ENCODE results near the gene PRMT5.

PRMT5 gene

DNA sequence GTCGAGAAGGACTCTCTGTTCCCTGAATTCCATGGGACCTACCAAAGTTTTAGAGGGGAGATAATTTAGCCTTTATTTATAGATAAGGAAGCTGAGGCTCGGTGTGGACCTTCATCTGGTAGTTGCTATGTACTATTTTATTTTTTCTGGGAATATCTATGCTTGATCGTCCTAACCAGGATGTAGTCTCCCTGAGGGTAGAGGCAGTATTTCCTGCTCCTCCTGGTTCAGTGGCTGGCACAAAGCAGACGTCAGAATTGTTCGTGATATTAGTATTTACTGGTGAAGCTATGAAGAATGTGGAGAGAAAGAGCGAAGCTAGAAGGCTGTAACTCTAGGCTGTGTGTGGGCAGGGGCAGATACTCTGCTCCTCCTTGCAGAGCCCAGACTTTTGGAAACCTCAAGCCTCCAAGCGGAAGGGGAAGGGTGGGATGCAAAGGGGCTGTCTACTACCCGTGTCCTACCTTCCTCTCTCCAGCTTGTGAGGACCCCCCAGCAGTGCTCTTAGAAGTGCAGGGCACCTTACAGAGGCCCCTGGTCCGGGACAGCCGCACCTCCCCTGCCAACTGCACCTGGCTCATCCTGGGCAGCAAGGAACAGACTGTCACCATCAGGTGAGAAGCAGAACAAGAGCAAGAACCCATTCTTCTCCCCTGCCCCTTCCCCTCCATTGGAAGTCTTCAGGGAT is 56.2 kb downstream of the PRMT5 start:
- no peak for DNase-seq

DNA sequence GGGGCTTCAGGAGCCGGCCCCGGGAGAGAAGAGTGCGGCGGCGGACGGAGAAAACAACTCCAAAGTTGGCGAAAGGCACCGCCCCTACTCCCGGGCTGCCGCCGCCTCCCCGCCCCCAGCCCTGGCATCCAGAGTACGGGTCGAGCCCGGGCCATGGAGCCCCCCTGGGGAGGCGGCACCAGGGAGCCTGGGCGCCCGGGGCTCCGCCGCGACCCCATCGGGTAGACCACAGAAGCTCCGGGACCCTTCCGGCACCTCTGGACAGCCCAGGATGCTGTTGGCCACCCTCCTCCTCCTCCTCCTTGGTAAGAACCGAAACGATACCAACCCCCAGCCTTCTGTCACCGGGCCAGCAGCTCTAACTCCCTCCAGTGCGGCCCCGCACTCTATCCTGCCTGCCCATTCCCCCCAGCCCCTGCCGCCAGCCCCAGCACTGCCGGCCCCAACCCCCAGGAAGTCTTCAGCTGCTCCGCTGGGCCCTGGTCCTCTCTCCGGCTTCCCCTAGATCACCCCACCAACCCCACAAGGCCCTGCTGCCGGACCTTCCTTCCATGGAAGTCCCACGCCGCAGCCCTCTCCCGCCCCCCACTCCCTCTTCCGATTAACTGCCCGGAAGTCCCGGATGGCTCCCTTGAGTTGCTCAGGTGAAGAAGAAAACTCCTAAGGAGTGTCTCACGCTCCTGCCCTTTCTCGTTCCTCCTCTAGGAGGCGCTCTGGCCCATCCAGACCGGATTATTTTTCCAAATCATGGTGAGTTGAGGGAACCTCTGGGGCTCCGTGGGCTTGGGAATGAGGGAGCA is 56.9 kb downstream of the PRMT5 start:
- DNase-seq, result peak; percentile 74

DNA sequence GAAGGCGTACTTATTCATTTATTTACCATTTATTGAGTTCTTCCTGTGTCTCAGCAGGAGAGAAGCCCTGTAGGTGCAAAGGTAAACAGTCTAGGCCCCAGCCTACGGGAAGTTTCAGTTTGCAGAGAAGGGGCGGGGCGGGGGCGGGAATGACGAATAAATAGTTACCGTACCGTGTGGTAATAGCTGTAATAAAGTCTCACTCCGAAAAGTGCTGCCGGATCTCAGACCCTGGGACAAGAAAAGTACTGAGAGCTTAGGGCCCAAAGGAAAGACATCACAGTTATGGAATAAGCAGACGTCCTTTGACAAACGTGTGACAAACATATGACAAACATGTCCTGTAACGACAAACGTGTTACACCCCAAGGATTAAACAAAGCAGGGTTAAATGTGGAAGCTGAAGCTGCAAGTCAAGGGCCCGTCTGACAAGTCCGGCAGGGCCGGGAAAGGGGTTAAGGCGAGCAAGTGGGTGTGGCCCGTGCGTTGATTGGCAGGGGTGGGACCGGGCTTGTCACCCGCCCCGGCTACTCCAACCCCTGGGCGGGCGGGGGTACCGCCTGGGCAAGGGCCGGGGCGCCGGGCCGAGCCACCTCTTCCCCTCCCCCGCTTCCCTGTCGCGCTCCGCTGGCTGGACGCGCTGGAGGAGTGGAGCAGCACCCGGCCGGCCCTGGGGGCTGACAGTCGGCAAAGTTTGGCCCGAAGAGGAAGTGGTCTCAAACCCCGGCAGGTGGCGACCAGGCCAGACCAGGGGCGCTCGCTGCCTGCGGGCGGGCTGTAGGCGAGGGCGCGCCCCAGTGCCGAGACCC is 57.7 kb downstream of the PRMT5 start, which contains the start of gene LRP10:
TSS of gene LRP10 (plus strand) at position 517 of the 809 bp plus-strand sequence. CDS start 564 bp downstream, outside the sequence.
- DNase-seq, result peak; percentile 92

DNA sequence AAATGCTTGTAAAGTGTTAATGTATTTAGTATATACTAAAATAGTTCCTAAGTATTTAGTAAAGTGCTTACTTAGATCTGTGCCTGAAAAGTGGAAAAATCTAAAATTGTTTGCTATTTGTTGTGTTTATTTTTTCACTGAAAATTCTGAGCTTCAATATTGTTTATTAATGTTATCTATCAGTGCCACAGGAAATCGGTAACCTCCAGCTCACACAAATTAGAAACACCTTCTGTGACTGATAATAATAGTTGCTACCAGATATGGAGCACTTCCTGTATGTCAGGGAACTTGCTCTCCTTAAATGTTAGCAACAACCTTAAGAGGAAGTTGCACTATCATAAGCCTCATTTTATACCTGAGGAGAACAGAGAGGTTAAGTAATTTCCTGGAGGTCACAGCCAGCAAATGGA is 58.4 kb downstream of the PRMT5 start:
- peak; percentile 50 for DNase-seq
